22Rv1 (cell line): ENCODE results near the gene HCFC1.
"Not testable (repeated sequence)": the region's sequence is repeated elsewhere in the genome, so short reads cannot be mapped to it uniquely, and the experiment has no call there.

Experiments used
- H3K27ac ChIP-seq: fragments of 450-650 bp; 2 replicates; pipeline ENCODE4 v1.5.1; 2017
- ZFX ChIP-seq: fragments of 450-650 bp; IDR thresholded peaks from 2 replicates; pipeline ENCODE4 v1.6.1; 2017; ENCODE audit warnings: antibody characterized with exemption, borderline replicate concordance
- TF ChIP-seq, protein P1 (sequence below): fragments of 450-650 bp; IDR thresholded peaks from 2 replicates; pipeline ENCODE4 v1.5.1; 2017; ENCODE audit warnings: mild to moderate bottlenecking

The HCFC1 gene

DNA sequence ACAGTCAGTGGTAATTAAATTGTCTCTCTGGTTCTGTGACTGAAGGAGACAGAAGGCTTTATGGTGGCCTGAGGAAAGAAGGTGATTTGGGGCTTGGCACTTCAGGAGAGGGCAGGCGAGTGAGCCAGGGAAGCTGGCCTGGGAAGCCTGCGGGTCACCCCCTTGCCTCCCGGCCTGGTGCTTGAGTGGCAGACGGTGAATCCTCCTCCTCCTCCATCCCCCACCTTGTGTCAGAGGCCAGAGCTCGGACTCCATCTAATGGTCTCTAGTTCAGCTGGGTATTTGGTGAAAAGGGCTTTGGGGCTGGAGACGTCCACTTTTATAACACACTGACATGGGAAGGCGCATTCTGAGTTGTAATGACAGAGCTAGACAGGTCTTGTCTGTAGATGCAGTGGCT, 9.6 kb upstream of the HCFC1 start:
- no peak for TF ChIP-seq ZFX
- TF ChIP-seq, protein P1, sequence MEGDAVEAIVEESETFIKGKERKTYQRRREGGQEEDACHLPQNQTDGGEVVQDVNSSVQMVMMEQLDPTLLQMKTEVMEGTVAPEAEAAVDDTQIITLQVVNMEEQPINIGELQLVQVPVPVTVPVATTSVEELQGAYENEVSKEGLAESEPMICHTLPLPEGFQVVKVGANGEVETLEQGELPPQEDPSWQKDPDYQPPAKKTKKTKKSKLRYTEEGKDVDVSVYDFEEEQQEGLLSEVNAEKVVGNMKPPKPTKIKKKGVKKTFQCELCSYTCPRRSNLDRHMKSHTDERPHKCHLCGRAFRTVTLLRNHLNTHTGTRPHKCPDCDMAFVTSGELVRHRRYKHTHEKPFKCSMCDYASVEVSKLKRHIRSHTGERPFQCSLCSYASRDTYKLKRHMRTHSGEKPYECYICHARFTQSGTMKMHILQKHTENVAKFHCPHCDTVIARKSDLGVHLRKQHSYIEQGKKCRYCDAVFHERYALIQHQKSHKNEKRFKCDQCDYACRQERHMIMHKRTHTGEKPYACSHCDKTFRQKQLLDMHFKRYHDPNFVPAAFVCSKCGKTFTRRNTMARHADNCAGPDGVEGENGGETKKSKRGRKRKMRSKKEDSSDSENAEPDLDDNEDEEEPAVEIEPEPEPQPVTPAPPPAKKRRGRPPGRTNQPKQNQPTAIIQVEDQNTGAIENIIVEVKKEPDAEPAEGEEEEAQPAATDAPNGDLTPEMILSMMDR: no peak

DNA sequence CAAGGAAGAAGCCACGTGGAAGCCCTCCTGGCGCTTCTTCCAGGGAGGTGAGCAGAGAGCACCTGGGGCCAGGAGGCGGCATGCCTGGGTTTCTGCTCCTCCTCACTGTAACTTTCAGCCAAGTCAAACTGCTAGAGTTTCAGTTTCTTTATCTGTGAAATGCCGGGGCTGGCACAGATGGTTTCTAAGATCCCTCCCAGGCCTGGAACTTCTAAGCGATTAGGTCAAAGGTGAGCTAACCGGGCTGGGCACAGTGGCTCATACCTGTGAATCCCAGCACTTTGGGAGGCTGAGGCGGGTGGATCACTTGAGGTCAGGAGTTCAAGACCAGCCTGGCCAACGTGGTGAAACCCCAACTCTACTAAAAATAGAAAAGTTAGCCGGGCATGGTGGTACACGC, 8.8 kb upstream of the HCFC1 start:
- not testable (repeated sequence) for H3K27ac ChIP-seq

More for the DNA sequence above, 9.6 kb upstream of the HCFC1 start:
- no peak overlapping the region for H3K27ac ChIP-seq

DNA sequence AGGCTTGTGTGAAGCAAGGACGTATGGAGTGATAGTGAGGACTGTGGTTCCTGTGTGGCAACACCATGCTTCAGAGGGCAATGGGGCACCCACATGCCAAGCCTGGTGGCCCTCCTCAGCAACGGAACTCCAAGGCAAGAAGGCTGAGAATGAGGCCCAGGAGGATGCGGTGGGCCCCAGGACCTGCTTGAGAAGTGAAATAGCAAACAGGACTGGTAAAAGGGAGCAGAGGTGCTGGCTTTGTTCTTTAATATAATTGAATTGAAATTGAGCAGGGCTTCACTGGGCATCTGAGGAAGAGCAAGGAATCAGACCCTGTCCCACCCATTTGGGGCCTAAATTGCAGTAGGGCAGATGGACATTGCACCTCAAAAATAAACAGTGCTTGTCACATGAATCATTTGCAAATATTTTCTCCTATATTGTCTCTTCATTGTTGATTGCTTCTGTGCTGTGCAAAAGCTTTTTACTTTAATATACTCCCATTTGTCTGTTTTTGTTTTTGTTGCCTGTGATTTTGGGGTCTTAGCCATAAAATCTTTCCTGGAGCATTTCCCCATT, 3.2 kb upstream of the HCFC1 start:
- peak overlapping the region; percentile 97 for H3K27ac ChIP-seq
- no peak for TF ChIP-seq ZFX

DNA sequence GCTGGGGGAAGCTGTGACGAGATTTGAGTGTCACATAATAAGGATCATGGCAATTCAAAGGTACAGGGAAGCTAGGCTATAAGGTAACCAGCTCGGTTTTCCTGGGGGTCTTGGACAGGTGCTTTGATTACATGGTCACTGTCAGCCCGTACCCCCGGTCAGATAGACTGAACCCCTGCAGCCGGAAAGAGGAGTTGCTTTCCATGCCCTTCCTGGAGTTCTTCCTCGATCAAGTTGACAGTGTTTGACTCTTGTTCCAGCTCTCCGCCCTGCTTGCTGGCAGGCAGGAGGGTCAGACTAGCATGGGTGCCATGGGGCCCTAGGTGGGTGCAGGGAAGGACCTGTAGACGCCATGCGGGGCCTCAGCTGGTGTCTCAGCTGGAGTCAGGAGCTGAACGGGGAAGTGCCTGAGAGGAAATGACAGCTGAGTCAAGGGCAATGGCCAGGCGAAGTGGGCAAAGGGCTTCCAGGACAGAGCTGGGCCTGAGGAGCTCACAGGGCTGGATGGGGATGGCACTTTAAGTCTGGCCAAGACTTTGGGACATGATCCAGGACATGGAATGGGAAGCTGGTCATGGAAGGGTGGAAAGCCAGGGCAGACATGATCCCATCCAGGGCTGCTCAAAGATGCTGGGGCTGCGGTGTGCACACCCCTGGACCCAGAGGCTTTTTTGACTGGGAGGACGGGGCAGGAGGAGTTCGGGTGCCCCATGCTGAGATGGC, 2.5 kb upstream of the HCFC1 start:
- H3K27ac ChIP-seq: peak overlapping the region; percentile 97
- TF ChIP-seq ZFX: no peak
- TF ChIP-seq, protein P1: no peak

DNA sequence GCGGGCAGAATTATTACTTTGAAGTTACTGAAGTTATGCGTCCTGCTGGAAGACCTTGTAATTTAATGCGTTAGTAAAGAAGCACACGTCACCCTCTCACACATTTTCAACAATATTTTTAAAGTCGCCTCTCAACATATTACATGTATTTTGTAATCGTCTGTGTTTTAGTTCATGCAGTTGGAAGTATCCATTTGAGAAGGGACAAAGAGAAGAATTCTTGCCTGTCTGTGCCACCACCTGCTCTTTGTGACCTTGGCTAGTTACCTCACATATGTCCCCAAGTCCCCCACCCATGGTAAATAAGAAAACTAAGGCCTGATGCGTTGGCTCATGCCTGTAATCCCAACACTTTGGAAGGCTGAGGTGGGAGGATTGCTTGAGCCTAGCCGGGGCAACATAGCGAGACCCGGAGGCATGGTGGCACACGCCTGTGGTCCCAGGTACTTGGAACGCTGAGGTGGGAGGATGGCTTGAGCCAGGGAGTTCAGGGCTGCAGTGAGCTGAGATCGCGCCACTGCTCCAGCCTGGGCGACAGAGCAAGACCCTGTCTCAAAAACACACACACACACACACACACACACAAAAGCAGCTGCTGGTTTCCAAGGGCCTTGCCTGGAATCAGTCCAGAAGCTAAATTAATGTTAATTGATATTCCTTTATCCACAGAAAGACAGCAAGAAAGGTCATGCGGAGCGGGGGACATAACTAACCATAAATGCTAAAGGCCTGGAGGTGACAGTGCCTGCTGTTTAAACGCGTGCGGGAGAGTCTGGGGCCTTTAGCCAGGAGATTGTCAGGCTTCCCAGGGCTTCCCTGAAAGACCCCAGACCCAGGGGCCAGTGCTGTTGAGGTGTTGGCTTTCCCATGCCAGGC, 1.7 kb upstream of the HCFC1 start:
- TF ChIP-seq, protein P1: no peak
- no peak for TF ChIP-seq ZFX
- peak overlapping the region; percentile 97 for H3K27ac ChIP-seq

DNA sequence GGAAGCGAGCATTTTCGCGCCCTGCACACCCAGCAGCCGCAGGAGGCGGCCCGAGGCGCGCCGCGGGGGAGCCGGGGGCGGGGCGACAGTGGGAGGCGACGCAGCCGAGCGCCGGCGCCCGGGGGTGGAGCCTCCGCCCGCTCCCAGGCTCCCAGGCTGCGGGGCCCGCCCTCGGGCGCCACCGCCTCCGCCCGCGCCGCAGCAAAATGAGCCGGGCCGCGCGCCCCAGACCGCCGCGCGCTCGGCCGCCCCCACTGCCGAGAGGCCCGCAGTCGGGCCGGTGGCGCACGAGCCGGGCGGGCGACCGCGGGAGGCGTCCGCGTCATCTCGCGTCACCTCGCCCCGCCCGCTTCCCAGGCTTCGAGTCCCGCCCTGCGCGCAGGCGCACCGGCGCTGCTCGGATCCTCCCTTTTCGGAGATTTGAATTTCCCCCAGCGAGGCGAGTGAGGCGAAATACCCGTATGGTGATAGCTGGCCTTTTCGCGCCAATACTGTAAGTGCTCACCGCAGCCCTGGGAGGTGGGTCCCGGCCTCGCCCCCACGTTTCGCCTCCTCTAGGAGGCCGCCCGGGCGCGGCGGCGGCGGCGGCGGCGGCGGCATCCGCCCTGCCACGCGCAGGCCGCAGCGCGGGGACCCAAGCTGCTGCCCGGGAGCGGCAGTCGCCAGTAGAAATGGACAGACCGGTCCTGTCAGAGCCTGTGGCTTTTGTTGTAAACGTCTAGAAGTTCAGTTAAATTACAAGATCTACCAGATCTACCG, 929 bp upstream of the HCFC1 start, which contains the start of gene TMEM187:
Gene TMEM187 (plus strand): TSS at position 387 of the 759 bp plus-strand sequence. CDS start 9,309 bp downstream, outside the sequence.
- TF ChIP-seq ZFX: no peak
- TF ChIP-seq, protein P1: no peak
- H3K27ac ChIP-seq: peak within 1 kb of the TSS; percentile 97

DNA sequence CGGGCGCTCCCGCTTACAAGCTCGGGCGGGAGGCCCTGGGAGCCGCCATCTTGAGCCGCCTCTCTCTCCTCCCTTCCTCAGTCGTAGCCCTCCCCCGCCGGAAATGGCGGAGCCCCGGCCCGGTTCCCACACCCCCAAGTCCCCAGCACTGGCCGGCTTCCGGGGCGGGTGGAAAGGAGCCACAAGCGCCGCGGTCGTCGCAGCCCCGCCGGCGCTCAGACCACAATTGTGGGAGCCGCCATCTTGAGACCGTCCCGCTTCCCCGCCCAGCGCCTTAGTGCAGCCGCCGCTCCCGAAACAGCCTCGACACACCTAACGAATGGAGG, 531 bp downstream of the HCFC1 start:
- H3K27ac ChIP-seq: peak overlapping the region; percentile 97
- TF ChIP-seq, protein P1: no peak
- TF ChIP-seq ZFX: no peak
